ENCODE data around the gene RIMBP3C. TPM values are rescaled to one million over a fixed set of nuclear protein-coding genes. Genes with fewer than 3 reads are reported as not detected.

The RIMBP3C gene
- total RNA-seq, 1 donor from 2014 or later, result 0.31 TPM

- H3K4me1 Mint-ChIP-seq, result peaks cover 5% of the 10 kb centered on the region
- no peak for DNase-seq (ENCODE audit: low spot score in 2 of 2, unreplicated experiment in 2 of 2)
- no peak overlapping the region for H3K4me3 Mint-ChIP-seq
- no peak overlapping the region for H3K27ac Mint-ChIP-seq
- H3K9me3 Mint-ChIP-seq, result no peaks in the 10 kb centered on the region
- peaks cover 30% of the 10 kb centered on the region for H3K36me3 Mint-ChIP-seq
- no peak for TF ChIP-seq CTCF (IDR thresholded peaks at IDR 0.05; ENCODE audit: unreplicated experiment)
- H3K27me3 Mint-ChIP-seq (ENCODE audit: low read depth), result no peaks in the 10 kb centered on the region
Observed at GRCh38 chr22:21593406-21594232, 42.4 kb upstream of the RIMBP3C start.

- H3K27ac Mint-ChIP-seq, result no peak overlapping the region
- peaks cover 13% of the 10 kb centered on the region for H3K4me1 Mint-ChIP-seq
- H3K27me3 Mint-ChIP-seq (ENCODE audit: low read depth), result no peaks in the 10 kb centered on the region
- TF ChIP-seq CTCF (IDR thresholded peaks at IDR 0.05; ENCODE audit: unreplicated experiment), result no peak
- H3K4me3 Mint-ChIP-seq, result no peak overlapping the region
- H3K36me3 Mint-ChIP-seq, result peaks cover 30% of the 10 kb centered on the region
- H3K9me3 Mint-ChIP-seq, result no peaks in the 10 kb centered on the region
- DNase-seq (ENCODE audit: low spot score in 2 of 2, unreplicated experiment in 2 of 2), result no peak
Observed at GRCh38 chr22:21592422-21592821, 41.2 kb upstream of the RIMBP3C start.

GRCh38 chr22:21591695-21592094, 40.4 kb upstream of the RIMBP3C start:
- TF ChIP-seq CTCF (IDR thresholded peaks at IDR 0.05; ENCODE audit: unreplicated experiment), result no peak
- Mint-ChIP-seq H3K4me3 (no peak overlapping the region), H3K9me3 (no peaks in the 10 kb centered on the region), H3K36me3 (peaks cover 29% of the 10 kb centered on the region), H3K27ac (no peak overlapping the region), H3K4me1 (peaks cover 13% of the 10 kb centered on the region), H3K27me3 (ENCODE audit: low read depth) (no peaks in the 10 kb centered on the region)
- no peak for DNase-seq (ENCODE audit: low spot score in 2 of 2, unreplicated experiment in 2 of 2)

- H3K9me3 Mint-ChIP-seq, result no peaks in the 10 kb centered on the region
- no peak for DNase-seq (ENCODE audit: low spot score in 2 of 2, unreplicated experiment in 2 of 2)
- no peak overlapping the region for H3K4me3 Mint-ChIP-seq
- no peak overlapping the region for H3K27ac Mint-ChIP-seq
- TF ChIP-seq CTCF (IDR thresholded peaks at IDR 0.05; ENCODE audit: unreplicated experiment), result no peak
- peaks cover 13% of the 10 kb centered on the region for H3K4me1 Mint-ChIP-seq
- H3K27me3 Mint-ChIP-seq (ENCODE audit: low read depth), result no peaks in the 10 kb centered on the region
- peaks cover 27% of the 10 kb centered on the region for H3K36me3 Mint-ChIP-seq
Observed at GRCh38 chr22:21590809-21591641, 39.8 kb upstream of the RIMBP3C start.

GRCh38 chr22:21589396-21589795, 38.1 kb upstream of the RIMBP3C start:
- peaks cover 13% of the 10 kb centered on the region for H3K4me1 Mint-ChIP-seq
- H3K36me3 Mint-ChIP-seq, result peaks cover 22% of the 10 kb centered on the region
- H3K27me3 Mint-ChIP-seq (ENCODE audit: low read depth), result no peaks in the 10 kb centered on the region
- no peak overlapping the region for H3K27ac Mint-ChIP-seq
- H3K4me3 Mint-ChIP-seq, result no peak overlapping the region
- no peak for TF ChIP-seq CTCF (IDR thresholded peaks at IDR 0.05; ENCODE audit: unreplicated experiment)
- no peaks in the 10 kb centered on the region for H3K9me3 Mint-ChIP-seq
- no peak for DNase-seq (ENCODE audit: low spot score in 2 of 2, unreplicated experiment in 2 of 2)
